H9 (cell line): ENCODE measurements around the gene CCL4L2. TPM values are rescaled to one million over a fixed set of nuclear protein-coding genes. Genes with fewer than 3 reads are reported as not detected.
"Not testable (repeated sequence)": the region's sequence is repeated elsewhere in the genome, so short reads cannot be mapped to it uniquely, and the experiment has no call there.

Source experiments
- DNase-seq: peaks from one replicate; pipeline ENCODE4 v3.0.0-alpha.2; 2017
- H2AFZ ChIP-seq: one replicate; pipeline ENCODE4 v1.6.1; 2013; ENCODE audit warnings: mild to moderate bottlenecking, low read length, control low read depth, moderate library complexity
- H2AK5ac ChIP-seq: 2 replicates; pipeline ENCODE4 v1.6.1; 2013; ENCODE audit warnings: low read length, control low read depth, mixed read lengths; ENCODE audit not compliant: insufficient read length
- H2BK120ac ChIP-seq: one replicate; pipeline ENCODE4 v1.6.1; 2013; ENCODE audit warnings: low read depth, mild to moderate bottlenecking, low read length, control low read depth, inconsistent platforms; ENCODE audit not compliant: poor library complexity, severe bottlenecking
- H2BK12ac ChIP-seq: 2 replicates; pipeline ENCODE4 v1.6.1; 2013; ENCODE audit warnings: low read length, control low read depth, mixed read lengths, low read depth; ENCODE audit not compliant: insufficient read length
- H2BK15ac ChIP-seq: 2 replicates; pipeline ENCODE4 v1.6.1; 2013; ENCODE audit warnings: low read depth, low read length, control low read depth
- H2BK20ac ChIP-seq: one replicate; pipeline ENCODE4 v1.6.1; 2013; ENCODE audit warnings: low read depth, mild to moderate bottlenecking, low read length, control low read depth, inconsistent platforms; ENCODE audit not compliant: poor library complexity, severe bottlenecking
- H2BK5ac ChIP-seq: 2 replicates; pipeline ENCODE4 v1.6.1; 2013; ENCODE audit warnings: low read length, control low read depth, mixed read lengths; ENCODE audit not compliant: insufficient read length
- H3K14ac ChIP-seq: 2 replicates; pipeline ENCODE4 v1.6.1; 2013; ENCODE audit warnings: low read length, control low read depth; ENCODE audit not compliant: insufficient read depth
- H3K18ac ChIP-seq: 2 replicates; pipeline ENCODE4 v1.6.1; 2013; ENCODE audit warnings: low read depth, mild to moderate bottlenecking, mixed read lengths, low read length, control low read depth; ENCODE audit not compliant: insufficient read length
- H3K23ac ChIP-seq: 2 replicates; pipeline ENCODE4 v1.6.1; 2013; ENCODE audit warnings: low read length, control low read depth, mixed read lengths, low read depth; ENCODE audit not compliant: insufficient read length
- H3K23me2 ChIP-seq: 2 replicates; pipeline ENCODE4 v1.6.1; 2013; ENCODE audit warnings: low read depth, mild to moderate bottlenecking, mixed read lengths, low read length, control low read depth; ENCODE audit not compliant: insufficient read length, poor library complexity, severe bottlenecking
- H3K27ac ChIP-seq: 2 replicates; pipeline ENCODE4 v1.5.1; 2013; ENCODE audit warnings: low read length, control low read depth, mixed read lengths, low read depth; ENCODE audit not compliant: insufficient read length
- H3K27me3 ChIP-seq: 2 replicates; pipeline ENCODE4 v1.6.1; 2013; ENCODE audit warnings: low read length, control low read depth, inconsistent platforms; ENCODE audit not compliant: insufficient read depth
- H3K4ac ChIP-seq: 2 replicates; pipeline ENCODE4 v1.6.1; 2013; ENCODE audit warnings: low read depth, mild to moderate bottlenecking, control low read depth, inconsistent platforms, low read length, moderate library complexity
- H3K4me1 ChIP-seq: 2 replicates; pipeline ENCODE4 v1.6.1; 2013; ENCODE audit warnings: low read length, control low read depth, inconsistent platforms; ENCODE audit not compliant: insufficient read depth
- H3K4me2 ChIP-seq: 2 replicates; pipeline ENCODE4 v1.6.1; 2013; ENCODE audit warnings: low read length, control low read depth, mixed read lengths; ENCODE audit not compliant: insufficient read length, insufficient read depth
- H3K56ac ChIP-seq: 2 replicates; pipeline ENCODE4 v1.6.1; 2013; ENCODE audit warnings: low read depth, mild to moderate bottlenecking, mixed read lengths, low read length, control low read depth; ENCODE audit not compliant: insufficient read length
- H3K79me1 ChIP-seq: 2 replicates; pipeline ENCODE4 v1.6.1; 2013; ENCODE audit warnings: low read depth, mild to moderate bottlenecking, moderate library complexity, low read length, control low read depth, inconsistent platforms; ENCODE audit not compliant: insufficient read depth, poor library complexity, severe bottlenecking
- H3K79me2 ChIP-seq: 2 replicates; pipeline ENCODE4 v1.6.1; 2013; ENCODE audit warnings: low read length, control low read depth, inconsistent platforms; ENCODE audit not compliant: insufficient read depth
- H3K9ac ChIP-seq: 2 replicates; pipeline ENCODE4 v1.6.1; 2013; ENCODE audit warnings: low read length, control low read depth, mixed read lengths; ENCODE audit not compliant: insufficient read length; ENCODE audit errors: extremely low read depth
- H3K9me3 ChIP-seq: one replicate; pipeline ENCODE4 v1.6.1; 2013; ENCODE audit warnings: low read depth, low read length, inconsistent platforms; ENCODE audit not compliant: control insufficient read depth
- H3T11ph ChIP-seq: one replicate; pipeline ENCODE4 v1.6.1; 2013; ENCODE audit warnings: mild to moderate bottlenecking, low read length, control low read depth, inconsistent platforms
- H4K20me1 ChIP-seq: one replicate; pipeline ENCODE4 v1.6.1; 2013; ENCODE audit not compliant: control insufficient read depth, insufficient read length, insufficient read depth
- H4K5ac ChIP-seq: 2 replicates; pipeline ENCODE4 v1.6.1; 2013; ENCODE audit warnings: low read depth, mild to moderate bottlenecking, mixed read lengths, low read length, control low read depth; ENCODE audit not compliant: insufficient read length
- H4K8ac ChIP-seq: replicated peaks from 2 replicates; pipeline ENCODE4 v1.6.1; 2013; ENCODE audit warnings: low read length, control low read depth, mixed read lengths, low read depth; ENCODE audit not compliant: insufficient read length
- H4K91ac ChIP-seq: 2 replicates; pipeline ENCODE4 v1.6.1; 2013; ENCODE audit warnings: low read depth, mild to moderate bottlenecking, moderate library complexity, mixed read lengths, low read length, control low read depth; ENCODE audit not compliant: insufficient read length
- H3K27ac Mint-ChIP-seq, 3 experiments: 2 replicates in 2 of 3; 3 replicates in 1 of 3; pipeline ENCODE4 v1.8.0; 2020 to 2021; ENCODE audit warnings: mixed read lengths in 3 of 3, mild to moderate bottlenecking in 1 of 3, moderate library complexity in 1 of 3
- H3K27me3 Mint-ChIP-seq: 2 replicates; pipeline ENCODE4 v1.8.0; 2021; ENCODE audit warnings: low read depth, mild to moderate bottlenecking, moderate library complexity, mixed read lengths
- H3K36me3 Mint-ChIP-seq, 3 experiments: 2 replicates in 2 of 3; 3 replicates in 1 of 3; pipeline ENCODE4 v1.8.0; 2020 to 2021; ENCODE audit warnings: low read depth in 3 of 3, mixed read lengths in 3 of 3; ENCODE audit not compliant: insufficient read depth in 1 of 3
- H3K4me1 Mint-ChIP-seq, 2 experiments: 2 replicates each; pipeline ENCODE4 v1.8.0; 2020; ENCODE audit warnings: mixed read lengths in 2 of 2
- H3K4me3 Mint-ChIP-seq, 2 experiments: 2 replicates in 1 of 2; 3 replicates in 1 of 2; pipeline ENCODE4 v1.8.0; 2020 to 2021; ENCODE audit warnings: mild to moderate bottlenecking in 2 of 2, mixed read lengths in 2 of 2, moderate library complexity in 1 of 2
- H3K9me3 Mint-ChIP-seq, 2 experiments: 2 replicates in 1 of 2; 3 replicates in 1 of 2; pipeline ENCODE4 v1.8.0; 2020; ENCODE audit warnings: mild to moderate bottlenecking in 2 of 2, mixed read lengths in 2 of 2, moderate library complexity in 1 of 2
- WGBS: extraction: QIAGEN DNeasy Blood & Tissue Kit; methylation state at CpG from one replicate; pipeline ENCODE4 v1.1.7; 2013; ENCODE audit warnings: missing lambda C conversion rate, low lambda C conversion rate, mixed read lengths; ENCODE audit not compliant: insufficient read length; ENCODE audit errors: extremely low coverage; 5-methylcytosine and 5-hydroxymethylcytosine counted together
- total RNA-seq: library from RNA; stranded (reverse); gene quantifications from 2 replicates; pipeline ENCODE4 v1.2.1, GENCODE V29; 2021
- TF ChIP-seq, protein P1 (sequence below): fragments of 200-600 bp; sonication (generic); conservative IDR thresholded peaks from 3 replicates; pipeline ENCODE4 v1.8.0; 2021; ENCODE audit warnings: antibody characterized with exemption, mild to moderate bottlenecking

CCL4L2 gene
- total RNA-seq, 1 experiment from 2014 or later: not detected

DNA sequence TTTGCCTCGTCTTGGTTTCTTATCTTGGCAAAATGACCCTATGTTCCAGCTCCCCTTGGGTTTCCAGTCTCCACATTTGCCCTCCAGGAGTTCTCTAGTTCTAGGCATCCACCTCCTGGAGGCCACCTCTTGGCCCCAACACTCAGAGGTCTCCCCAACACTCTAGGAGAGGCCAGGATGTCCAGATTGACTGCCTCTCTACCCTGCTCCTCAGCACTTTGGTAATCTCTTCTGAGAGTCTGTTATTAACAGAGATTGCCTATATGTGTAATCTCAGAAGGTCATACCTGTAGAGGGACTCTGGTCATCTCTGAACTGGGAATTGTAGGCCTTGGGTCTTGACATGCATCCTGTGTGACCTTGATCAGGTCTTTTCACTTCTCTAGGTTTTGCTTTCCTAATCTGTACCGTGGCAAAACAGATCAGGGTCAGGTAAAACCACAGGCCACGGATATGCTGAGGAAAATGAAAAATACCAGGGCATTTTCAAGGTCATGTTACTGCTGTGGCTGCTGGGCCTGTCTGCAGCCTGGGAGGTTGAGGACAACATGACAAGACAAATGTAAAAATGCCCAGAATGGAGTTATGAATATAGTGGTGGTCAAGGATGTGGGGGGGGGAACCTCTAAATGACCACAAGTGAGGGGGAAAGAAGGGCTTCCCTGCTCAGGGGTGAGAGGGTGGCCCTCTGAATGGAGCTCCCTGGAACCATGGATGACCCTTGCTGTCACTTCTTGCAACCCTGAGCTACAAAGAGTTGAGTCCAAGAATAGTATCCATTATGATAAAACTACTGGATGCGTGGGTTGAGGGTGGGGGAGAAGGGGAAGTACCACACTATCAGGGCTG, 5.0 kb upstream of the CCL4L2 start:
- H2AFZ ChIP-seq: no peak overlapping the region
- H4K91ac ChIP-seq: no peak overlapping the region
- no peak overlapping the region for H2BK5ac ChIP-seq
- H3K18ac ChIP-seq: no peak overlapping the region
- no peaks in the 10 kb centered on the region for H3K9me3 ChIP-seq
- no peaks in the 10 kb centered on the region for H3K79me1 ChIP-seq
- no peak overlapping the region for H4K5ac ChIP-seq
- no peaks in the 10 kb centered on the region for H3K23me2 ChIP-seq
- H3K27me3 ChIP-seq: no peaks in the 10 kb centered on the region
- no peak overlapping the region for H3K9ac ChIP-seq
- no peak overlapping the region for H3K23ac ChIP-seq
- H3K4ac ChIP-seq: no peak overlapping the region
- TF ChIP-seq, protein P1, sequence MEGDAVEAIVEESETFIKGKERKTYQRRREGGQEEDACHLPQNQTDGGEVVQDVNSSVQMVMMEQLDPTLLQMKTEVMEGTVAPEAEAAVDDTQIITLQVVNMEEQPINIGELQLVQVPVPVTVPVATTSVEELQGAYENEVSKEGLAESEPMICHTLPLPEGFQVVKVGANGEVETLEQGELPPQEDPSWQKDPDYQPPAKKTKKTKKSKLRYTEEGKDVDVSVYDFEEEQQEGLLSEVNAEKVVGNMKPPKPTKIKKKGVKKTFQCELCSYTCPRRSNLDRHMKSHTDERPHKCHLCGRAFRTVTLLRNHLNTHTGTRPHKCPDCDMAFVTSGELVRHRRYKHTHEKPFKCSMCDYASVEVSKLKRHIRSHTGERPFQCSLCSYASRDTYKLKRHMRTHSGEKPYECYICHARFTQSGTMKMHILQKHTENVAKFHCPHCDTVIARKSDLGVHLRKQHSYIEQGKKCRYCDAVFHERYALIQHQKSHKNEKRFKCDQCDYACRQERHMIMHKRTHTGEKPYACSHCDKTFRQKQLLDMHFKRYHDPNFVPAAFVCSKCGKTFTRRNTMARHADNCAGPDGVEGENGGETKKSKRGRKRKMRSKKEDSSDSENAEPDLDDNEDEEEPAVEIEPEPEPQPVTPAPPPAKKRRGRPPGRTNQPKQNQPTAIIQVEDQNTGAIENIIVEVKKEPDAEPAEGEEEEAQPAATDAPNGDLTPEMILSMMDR: no peak
- H3K27ac ChIP-seq: no peak overlapping the region
- no peak overlapping the region for H3T11ph ChIP-seq
- WGBS: no CpG with 5 or more reads among the region's 4 CpGs
- H4K20me1 ChIP-seq: no peaks in the 10 kb centered on the region
- Mint-ChIP-seq H3K9me3 (no peaks in the 10 kb centered on the region), H3K4me3 (no peak overlapping the region), H3K4me1 (peaks cover 6 to 8% of the 10 kb centered on the region in 2 experiments), H3K27me3 (peaks cover 14% of the 10 kb centered on the region; the same call in 1 of the 2 replicates), H3K36me3 (no peaks in the 10 kb centered on the region), H3K27ac (no peak overlapping the region; a peak in 1 of 7 replicates)
- H3K56ac ChIP-seq: no peak overlapping the region
- no peak overlapping the region for H4K8ac ChIP-seq
- no peaks in the 10 kb centered on the region; the same call in 1 of the 2 replicates for H3K4me1 ChIP-seq
- H2AK5ac ChIP-seq: no peak overlapping the region
- H3K79me2 ChIP-seq: no peaks in the 10 kb centered on the region
- no peak overlapping the region for H3K4me2 ChIP-seq
- no peak overlapping the region for H2BK15ac ChIP-seq
- DNase-seq: no peak
- no peak overlapping the region for H3K14ac ChIP-seq
- H2BK120ac ChIP-seq: no peak overlapping the region
- no peak overlapping the region for H2BK20ac ChIP-seq
- no peak overlapping the region for H2BK12ac ChIP-seq

DNA sequence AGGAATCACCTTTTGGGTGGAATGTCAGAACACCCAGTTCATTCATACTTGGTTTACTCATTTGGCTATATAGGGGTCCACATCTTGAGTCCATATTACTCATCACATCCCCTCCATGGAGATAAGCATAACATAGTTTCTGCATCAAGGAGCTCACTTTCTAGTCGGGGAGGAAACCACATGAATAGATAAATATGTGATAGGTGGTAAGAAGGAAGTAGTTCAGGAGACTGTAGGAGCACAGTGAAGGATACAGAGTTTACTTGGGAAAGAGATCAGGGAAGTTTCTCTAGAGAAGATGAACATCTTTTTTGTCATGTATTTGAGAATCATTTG, 4.4 kb upstream of the CCL4L2 start:
- H2AK5ac ChIP-seq, H3K27me3 ChIP-seq, H2BK15ac ChIP-seq, H2AFZ ChIP-seq, H3K9ac ChIP-seq, H2BK120ac ChIP-seq, H2BK5ac ChIP-seq, H3K79me1 ChIP-seq, H3K23me2 ChIP-seq, H3K4me2 ChIP-seq, DNase-seq, H3K18ac ChIP-seq, H4K8ac ChIP-seq, H3K4me1 ChIP-seq, H4K91ac ChIP-seq, H3K27ac Mint-ChIP-seq, H2BK12ac ChIP-seq, H3K9me3 ChIP-seq, H4K5ac ChIP-seq, H3K36me3 Mint-ChIP-seq, H2BK20ac ChIP-seq, H3K4me3 Mint-ChIP-seq, H3T11ph ChIP-seq, H3K14ac ChIP-seq, H4K20me1 ChIP-seq, H3K27ac ChIP-seq, H3K79me2 ChIP-seq, H3K4ac ChIP-seq, H3K4me1 Mint-ChIP-seq, H3K23ac ChIP-seq, H3K56ac ChIP-seq, H3K9me3 Mint-ChIP-seq: not testable (repeated sequence)
- peaks cover 14% of the 10 kb centered on the region; the same call in 1 of the 2 replicates for H3K27me3 Mint-ChIP-seq
- no CpG with 5 or more reads among the region's 1 CpG for WGBS
